Upper lobe of right lung (tissue), 1 donor: ENCODE results near the gene HMOX2. TPM values are rescaled to one million over a fixed set of nuclear protein-coding genes. Genes with fewer than 3 reads are reported as not detected.

Experiments used
- ATAC-seq: fragments of 200-7000 bp; cut with Tn5 transposase; one replicate; pipeline ENCODE4 v1.9.1; 2020; ENCODE audit warnings: mild to moderate bottlenecking, moderate library complexity
- DNase-seq: peaks from one replicate; pipeline ENCODE4 v3.0.0-alpha.2; 2020
- H3K27ac ChIP-seq: fragments of 200-600 bp; one replicate; pipeline ENCODE4 v1.8.0; 2022
- H3K27me3 ChIP-seq: fragments of 200-600 bp; one replicate; pipeline ENCODE4 v1.8.0; 2022; ENCODE audit warnings: mild to moderate bottlenecking
- H3K36me3 ChIP-seq: fragments of 200-600 bp; one replicate; pipeline ENCODE4 v1.8.0; 2022
- H3K4me1 ChIP-seq: fragments of 200-600 bp; one replicate; pipeline ENCODE4 v1.8.0; 2022
- H3K4me3 ChIP-seq: fragments of 200-600 bp; one replicate; pipeline ENCODE4 v1.8.0; 2022; ENCODE audit warnings: mild to moderate bottlenecking
- H3K9me3 ChIP-seq: fragments of 200-600 bp; one replicate; pipeline ENCODE4 v1.8.0; 2022
- CTCF ChIP-seq: fragments of 200-600 bp; IDR thresholded peaks from one replicate; pipeline ENCODE4 v1.8.0; 2022; ENCODE audit warnings: antibody characterized with exemption
- intact Hi-C: fragments of 100-400 bp; cut with DNase I; formaldehyde crosslinking; loops from one replicate; pipeline ENCODE4 v1.11.0; 2022
- total RNA-seq: library from RNA; stranded (reverse); fragmentation: NEBNext Ultra II Directional; extraction: Animal tissue kit (Norgen Biotek cat#: 25700); gene quantifications from one replicate; pipeline ENCODE4 v1.2.1, GENCODE V29; 2021
- donor health status: DM: no; HTN: yes; CAD: no; lungs with severe emphysema.

HMOX2 gene
- total RNA-seq, 1 donor from 2014 or later = 53.0 TPM

- DNase-seq = no peak
- Histone ChIP-seq H3K4me1 (peaks cover 9% of the 10 kb centered on the region), H3K4me3 (no peak overlapping the region), H3K27ac (no peak overlapping the region), H3K36me3 (peaks cover 64% of the 10 kb centered on the region), H3K27me3 (no peaks in the 10 kb centered on the region), H3K9me3 (no peaks in the 10 kb centered on the region)
- no peak for ATAC-seq
- intact Hi-C loops = no loop called here
- no peak for TF ChIP-seq CTCF
These were observed 20.2 kb upstream of the HMOX2 start for GRCh38 chr16:4455951-4456350.

GRCh38 chr16:4460936-4461249, 15.3 kb upstream of the HMOX2 start:
- Histone ChIP-seq H3K27ac (no peak overlapping the region), H3K36me3 (peaks cover 50% of the 10 kb centered on the region), H3K27me3 (no peaks in the 10 kb centered on the region), H3K4me1 (peaks cover 9% of the 10 kb centered on the region), H3K4me3 (no peak overlapping the region), H3K9me3 (no peaks in the 10 kb centered on the region)
- TF ChIP-seq CTCF = no peak
- DNase-seq (no peak), ATAC-seq (no peak)
- intact Hi-C loops = no loop called here

GRCh38 chr16:4461250-4462085, 14.7 kb upstream of the HMOX2 start:
- TF ChIP-seq CTCF = no peak
- Histone ChIP-seq H3K36me3 (peaks cover 50% of the 10 kb centered on the region), H3K4me1 (peaks cover 9% of the 10 kb centered on the region), H3K27ac (no peak overlapping the region), H3K27me3 (no peaks in the 10 kb centered on the region), H3K9me3 (no peaks in the 10 kb centered on the region), H3K4me3 (no peak overlapping the region)
- no peak for DNase-seq
- intact Hi-C loops = no loop called here
- ATAC-seq = no peak

- Histone ChIP-seq H3K27me3 (no peaks in the 10 kb centered on the region), H3K9me3 (no peaks in the 10 kb centered on the region), H3K4me1 (peaks cover 9% of the 10 kb centered on the region), H3K27ac (no peak overlapping the region), H3K4me3 (no peak overlapping the region), H3K36me3 (peaks cover 39% of the 10 kb centered on the region)
- TF ChIP-seq CTCF = no peak
- no peak for DNase-seq
- no peak for ATAC-seq
- intact Hi-C loops = no loop called here
These were observed 12.6 kb upstream of the HMOX2 start for GRCh38 chr16:4463522-4464163.

GRCh38 chr16:4465977-4466779, 10.0 kb upstream of the HMOX2 start:
- Histone ChIP-seq H3K36me3 (peaks cover 51% of the 10 kb centered on the region), H3K4me3 (no peak overlapping the region), H3K9me3 (no peaks in the 10 kb centered on the region), H3K27me3 (no peaks in the 10 kb centered on the region), H3K4me1 (no peaks in the 10 kb centered on the region), H3K27ac (no peak overlapping the region)
- TF ChIP-seq CTCF = no peak
- intact Hi-C loops = no loop called here
- DNase-seq = no peak
- peak; percentile 63 for ATAC-seq
